GM19438 (cell line): ENCODE measurements around the gene EXD1.

Experiments
- ATAC-seq: cut with Tn5 transposase; IDR thresholded peaks from one replicate; pipeline ENCODE4 v1.9.1; 2021; ENCODE audit warnings: low read depth; ENCODE audit not compliant: unreplicated experiment

The EXD1 gene

DNA sequence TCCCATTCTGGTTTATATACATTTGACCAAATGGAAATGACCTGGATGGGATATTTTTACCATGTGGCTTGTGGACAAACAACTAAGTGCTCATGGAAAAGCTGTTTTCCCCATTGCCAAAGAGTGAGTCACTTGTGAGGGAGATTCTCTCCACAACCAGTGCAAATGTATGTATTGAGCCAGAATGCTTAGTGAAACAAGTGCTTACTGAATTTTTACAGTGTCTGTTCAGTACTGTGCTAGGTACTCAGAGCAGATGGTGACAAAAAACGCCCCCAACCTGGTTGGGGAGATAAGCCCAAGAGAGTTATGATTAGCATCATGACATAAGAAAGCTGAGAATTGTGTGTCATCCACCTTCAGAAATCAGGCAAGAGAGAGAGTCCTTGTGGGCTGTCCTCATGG, 2.8 kb upstream of the EXD1 start:
- ATAC-seq: no peak

DNA sequence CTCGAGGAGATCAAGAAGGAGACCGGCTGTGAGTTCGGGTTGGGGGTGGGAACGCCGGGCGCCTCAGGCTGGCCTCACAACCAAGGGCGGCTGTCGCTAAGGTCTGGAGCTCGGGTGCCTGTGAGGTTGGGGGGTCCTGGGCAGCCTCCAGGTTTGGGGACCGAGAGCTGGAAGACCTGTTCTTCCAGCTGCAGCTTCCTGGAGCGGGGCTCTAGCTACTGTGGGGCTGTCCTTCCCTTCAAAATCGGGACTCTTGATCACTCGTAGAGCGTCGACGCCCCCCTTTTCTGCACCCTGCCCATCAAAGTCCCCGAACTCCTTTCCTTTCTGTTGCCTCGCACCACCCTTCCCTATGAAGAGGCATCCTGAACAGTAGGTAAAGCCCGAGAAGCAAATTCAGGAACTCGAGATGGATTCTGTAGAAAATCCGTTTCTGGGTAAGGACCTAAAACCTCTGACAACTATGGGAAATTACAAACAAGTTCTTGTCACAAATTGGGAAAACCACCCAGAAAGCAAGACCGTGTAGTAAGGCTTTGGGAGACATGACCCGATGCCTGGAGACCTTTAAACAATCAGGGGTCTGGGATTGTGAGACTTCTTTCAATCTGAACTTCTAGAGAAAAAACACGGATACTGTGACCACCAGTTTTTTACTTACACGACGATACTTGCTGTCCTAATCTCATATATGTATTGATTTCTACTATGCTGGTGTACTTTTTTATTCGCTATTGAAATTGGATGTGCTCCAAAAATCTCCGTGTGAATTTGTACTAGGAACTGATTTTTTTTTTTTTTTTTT, 1.1 kb upstream of the EXD1 start:
- ATAC-seq: no peak

DNA sequence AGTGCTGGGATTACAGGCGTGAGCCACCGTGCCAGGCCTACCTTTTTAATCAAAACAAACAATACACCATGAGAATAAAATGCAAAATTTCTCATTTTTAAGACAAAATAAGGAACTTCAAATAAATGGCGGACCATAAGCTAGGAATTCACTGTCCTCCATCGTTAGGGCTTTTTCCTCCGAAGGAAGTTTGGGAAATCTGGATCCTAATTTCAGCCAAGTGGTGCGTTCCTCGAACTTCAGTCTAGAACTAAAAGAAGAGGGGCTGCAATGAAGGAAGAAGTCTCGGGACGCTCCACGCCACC, 260 bp downstream of the EXD1 start:
- no peak for ATAC-seq

DNA sequence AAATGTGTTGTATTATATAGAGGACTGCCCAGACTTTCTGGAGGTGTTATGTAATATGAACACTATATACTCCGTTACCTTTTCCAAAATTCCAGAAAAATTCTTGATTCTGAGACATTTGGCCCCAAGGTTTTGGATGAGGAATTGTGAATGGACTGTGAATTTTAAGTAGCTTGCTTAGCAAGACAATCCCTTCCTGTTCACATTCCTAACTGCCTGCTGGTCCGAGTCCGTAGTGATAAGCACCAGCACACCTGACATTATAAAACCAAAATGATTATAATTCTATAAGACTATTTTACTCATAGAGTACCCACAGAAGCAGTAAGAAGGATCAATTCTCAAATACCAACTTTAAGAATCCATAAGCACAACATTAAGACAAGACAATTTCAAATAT, 11.2 kb downstream of the EXD1 start:
- no peak for ATAC-seq

DNA sequence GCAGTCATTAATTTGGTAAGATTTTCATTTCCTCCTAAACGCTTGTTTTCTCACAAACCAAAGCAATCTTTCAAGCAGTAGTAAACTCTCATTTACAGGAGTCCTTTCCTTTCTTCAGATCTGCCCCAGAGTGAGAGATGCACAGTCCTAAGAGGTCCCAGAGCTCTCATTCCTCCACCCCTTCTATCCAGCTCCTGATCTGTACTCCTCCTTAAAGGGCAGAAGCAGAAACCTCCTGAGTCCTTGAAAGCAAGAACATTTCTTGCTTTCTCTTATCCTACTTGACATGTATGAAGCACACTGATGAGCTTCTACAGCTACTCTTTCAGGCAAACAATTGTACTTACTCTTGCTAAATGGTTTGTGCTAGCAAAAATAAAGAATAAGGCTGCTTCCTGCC, 11.7 kb downstream of the EXD1 start:
- ATAC-seq: no peak

DNA sequence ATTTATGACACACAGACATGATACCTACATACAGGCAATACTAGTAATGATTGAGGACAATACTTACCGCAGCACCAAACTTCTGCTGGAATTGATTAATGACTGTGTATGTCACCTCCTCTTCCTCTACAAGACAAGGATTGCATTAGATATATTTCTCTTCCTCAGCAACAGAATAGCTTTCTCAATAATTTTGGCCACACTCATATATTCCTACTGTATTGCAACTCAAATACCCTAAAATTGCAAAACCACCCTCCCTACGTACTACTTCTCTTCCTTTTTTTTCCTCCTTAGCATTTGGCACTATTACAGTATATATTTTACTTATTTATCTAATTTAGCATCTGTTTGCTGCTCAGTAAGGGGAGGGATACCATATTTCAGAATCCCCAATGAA, 14.8 kb downstream of the EXD1 start:
- no peak for ATAC-seq

DNA sequence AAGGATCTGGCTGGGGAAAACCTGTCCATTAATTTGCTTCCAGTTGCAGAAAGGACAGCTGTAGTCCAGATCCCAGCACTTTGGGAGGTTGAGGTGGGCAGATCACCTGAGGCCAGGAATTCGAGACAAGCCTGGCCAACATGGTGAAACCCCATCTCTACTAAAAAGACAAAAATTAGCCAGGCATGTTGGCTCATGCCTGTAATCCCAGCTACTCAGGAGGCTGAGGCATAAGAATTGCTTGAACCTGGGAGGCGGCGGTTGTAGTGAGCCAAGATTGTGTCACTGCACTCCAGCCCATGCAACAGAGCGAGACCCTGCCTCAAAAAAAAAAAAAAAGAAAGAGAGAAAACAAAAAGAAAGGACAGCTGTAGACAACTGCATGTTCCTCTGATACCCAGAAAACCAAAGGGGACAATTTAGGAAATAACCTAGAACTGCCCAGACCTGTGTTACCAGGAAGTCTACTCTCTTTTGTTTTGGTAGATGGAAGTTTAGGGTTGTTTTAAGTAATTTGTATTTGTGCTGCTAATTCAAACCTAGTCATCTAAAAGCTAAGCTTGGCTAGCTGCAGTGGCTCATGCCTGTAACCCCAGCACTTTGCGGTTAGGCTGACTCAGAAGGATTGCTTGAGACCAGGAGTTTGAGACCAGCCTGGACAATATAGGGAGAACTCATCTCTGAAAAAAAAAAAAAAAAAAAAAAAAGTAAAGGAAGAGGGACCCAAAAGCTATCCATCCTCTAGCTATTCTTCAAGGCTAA, 22.7 kb downstream of the EXD1 start:
- no peak for ATAC-seq

DNA sequence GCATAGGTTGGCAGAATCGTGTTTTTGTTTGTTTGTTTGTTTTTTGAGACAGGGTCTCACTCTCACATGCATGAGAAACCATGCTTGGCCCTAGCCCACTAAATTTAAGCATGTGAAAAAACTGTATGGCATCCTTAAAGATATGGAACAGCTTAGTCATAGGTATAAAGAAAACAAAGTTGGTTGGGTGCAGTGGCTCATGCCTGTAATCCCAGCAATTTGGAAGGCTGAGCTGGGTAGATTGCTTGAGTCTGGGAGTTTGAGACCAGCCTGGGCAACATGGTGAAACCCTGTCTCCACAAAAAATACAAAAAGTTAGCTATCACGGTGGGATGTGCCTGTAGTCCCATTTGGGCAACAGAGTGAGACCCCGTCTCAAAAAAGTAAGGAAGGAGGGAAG, 25.2 kb downstream of the EXD1 start:
- no peak for ATAC-seq

DNA sequence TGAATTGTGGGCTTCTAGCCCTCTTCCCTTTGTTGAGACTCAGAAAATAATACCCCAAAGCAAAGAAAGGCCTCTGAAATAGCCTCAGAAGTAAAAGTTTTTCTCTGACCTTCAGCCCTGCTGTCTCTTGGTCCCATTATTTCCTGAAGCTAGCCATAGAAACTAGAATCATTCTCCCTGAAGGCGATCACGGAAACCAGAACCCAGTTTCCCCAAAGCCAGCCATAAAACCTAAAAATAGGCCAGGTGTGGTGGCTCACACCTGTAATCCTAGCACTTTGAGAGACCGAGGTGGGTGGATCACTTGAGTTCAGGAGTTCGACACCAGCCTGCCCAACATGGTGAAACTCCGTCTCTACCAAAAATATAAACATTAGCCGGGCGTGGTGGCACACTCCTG, 27.2 kb downstream of the EXD1 start:
- ATAC-seq: no peak

DNA sequence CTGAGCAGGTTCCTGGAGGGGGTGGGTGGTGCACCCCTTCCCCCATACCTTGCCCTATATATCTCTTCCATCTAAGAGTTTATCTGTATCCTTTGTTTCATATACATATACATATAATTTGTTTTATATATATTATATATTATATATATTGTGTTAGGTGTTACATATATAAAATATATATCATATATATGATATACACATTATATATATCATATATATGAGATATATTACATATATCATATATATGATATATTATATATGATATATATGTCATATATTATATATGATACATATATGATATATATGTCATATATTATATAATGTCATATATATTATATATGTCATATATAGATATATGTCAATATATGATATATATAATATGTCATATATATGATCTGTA, 31.1 kb downstream of the EXD1 start:
- ATAC-seq: no peak

DNA sequence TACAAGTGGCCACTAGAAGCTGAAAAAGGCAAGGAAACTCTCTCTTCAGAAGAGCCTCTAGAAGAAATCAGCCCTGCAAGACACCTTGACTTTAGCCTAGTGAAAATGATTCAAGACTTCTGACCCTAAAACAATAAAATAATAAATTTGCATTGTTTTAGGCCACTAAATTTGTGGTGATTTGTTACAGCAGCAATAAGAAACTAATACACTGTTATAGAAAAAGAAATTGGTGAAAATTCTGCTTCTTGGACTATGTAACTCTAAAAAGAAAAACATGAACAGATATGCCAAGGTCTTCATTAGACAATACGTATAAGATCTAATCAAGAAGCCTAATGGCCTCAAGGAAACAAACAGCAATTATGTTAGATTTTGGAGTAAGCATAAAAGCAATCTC, 36.1 kb downstream of the EXD1 start:
- no peak for ATAC-seq

DNA sequence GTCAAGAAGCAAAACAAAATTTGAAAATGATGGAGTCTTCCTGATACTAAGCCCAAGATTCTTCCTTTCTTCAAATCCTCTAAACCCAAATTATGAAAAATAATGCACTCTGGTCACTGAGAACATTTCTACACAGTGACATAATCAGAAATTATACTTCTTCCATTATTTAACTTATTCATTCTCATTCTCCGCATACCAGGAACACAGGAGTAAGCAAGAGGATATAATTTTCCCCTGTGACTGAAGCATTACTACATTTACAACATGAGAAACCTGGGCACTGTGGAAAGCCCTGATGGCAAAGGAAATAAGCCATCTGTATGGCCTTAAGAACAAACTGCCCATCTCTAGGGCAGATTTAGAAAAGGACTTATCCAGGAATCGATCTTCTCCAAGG, 47.0 kb downstream of the EXD1 start:
- ATAC-seq: no peak

DNA sequence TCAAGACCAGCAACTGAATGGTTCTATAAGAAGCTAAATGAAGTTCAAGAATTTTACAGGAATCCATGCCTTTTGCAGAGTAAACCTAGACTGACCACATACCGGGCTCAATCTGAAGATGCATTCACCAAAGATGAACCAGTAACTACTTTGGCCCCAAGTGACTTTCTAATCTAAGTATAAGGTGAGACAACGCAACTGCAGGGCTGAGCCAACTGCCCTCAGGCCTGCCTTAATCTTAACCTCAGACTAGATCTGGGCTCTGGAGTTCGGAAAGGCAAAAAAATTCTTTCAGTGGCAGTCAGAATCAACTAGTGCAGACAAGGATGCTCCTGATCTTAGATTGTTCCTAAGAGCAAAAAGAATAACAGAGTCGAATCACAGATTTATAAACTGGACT, 48.3 kb downstream of the EXD1 start:
- no peak for ATAC-seq

DNA sequence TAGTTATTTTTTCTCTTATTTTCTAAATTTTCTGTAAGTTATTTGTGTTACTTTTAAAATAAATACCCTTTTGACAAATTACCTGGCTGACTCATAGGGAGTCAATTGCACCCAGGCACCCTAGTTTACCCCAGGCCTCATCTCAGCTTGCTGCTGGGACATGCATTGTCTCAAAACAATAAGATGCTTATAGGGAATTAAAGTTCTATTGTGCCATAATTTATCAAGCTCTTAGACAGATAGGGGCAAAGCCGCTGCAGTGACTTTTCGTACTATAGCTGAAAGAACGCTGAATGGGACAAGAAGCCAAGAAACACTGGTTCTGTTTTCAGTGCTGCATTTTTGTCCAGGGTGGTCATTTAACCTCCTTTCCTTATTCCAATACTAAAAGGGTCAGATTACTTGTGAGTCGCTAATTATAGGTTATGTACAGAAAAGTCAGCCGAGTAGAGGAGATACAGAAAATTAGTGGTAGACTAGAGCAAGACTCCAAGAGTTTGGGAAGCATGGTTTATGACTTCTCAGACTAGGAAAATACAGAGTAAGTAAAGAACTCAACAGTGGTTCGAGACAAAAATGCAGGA, 50.3 kb downstream of the EXD1 start:
- no peak for ATAC-seq

DNA sequence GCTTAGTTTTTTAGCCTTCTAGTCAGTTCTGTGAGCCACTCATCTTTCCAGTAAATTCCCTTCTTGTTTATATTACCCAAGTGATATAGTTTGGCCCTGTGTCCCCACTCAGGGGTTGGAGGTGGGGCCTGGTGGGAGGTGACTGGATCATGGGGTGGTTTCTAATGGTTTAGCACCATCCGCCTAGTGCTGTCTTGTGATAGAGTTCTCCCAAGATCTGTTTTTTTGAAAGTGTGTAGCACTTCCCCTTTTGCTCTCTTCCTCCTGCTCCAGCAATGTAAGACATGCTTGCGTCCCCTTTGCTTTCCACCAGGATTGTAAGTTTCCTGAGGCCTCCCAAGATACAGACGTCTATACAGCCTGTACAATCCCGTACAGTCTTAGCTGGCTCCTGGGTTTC, 60.8 kb downstream of the EXD1 start:
- ATAC-seq: no peak

DNA sequence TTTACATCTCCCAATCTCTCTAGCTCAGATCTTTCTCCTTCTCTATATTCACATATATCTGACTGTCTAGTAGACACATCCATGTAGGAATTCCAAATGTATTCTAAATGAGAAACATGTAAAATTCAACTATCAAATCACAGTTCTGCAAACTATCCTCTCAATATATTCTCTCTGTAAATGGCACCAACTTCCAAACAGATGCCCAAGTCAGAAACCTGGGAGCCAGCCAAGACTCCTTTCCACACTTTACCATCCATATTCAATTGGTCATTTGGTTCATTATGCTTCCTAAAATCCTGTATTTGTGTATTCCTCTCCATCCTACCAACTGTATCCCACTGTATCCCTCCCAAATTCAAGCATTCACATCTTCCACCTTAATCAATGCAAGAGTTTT, 61.5 kb downstream of the EXD1 start:
- ATAC-seq: no peak

DNA sequence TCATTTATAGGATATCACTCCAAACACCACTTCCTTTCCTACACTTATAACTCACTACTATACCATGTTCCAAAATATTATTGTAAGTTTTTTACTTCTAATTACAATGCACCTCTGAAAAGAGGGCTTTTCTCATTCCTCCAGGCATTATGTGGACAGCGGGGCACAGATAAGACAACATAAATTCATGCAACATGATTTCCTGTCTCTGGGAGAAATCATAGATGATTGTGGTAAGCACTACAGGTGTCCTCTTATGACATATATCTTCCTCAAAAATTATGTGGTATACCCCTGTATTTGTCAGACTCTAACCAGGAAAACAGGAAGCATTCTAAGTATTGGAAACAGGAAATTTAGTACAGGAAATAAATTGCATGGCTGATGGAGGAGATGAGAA, 68.8 kb downstream of the EXD1 start:
- no peak for ATAC-seq

DNA sequence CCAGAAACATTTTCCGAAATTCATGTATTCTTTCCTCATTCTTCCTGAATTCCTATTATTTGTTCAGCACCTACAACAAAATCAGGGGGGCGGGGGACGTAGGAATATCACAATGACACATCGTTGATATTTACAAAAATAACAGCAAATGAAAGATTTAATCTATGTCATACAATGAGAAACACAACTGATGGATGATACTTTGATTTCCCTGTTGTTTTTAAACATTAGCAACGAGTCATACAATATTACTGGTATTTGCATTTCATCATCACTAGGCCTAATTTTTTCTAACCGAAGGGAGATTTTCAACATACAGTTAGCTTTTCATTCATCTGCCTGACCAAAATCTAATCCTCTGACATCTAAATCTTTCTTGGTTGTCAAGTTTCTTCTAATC, 69.2 kb downstream of the EXD1 start:
- no peak for ATAC-seq

DNA sequence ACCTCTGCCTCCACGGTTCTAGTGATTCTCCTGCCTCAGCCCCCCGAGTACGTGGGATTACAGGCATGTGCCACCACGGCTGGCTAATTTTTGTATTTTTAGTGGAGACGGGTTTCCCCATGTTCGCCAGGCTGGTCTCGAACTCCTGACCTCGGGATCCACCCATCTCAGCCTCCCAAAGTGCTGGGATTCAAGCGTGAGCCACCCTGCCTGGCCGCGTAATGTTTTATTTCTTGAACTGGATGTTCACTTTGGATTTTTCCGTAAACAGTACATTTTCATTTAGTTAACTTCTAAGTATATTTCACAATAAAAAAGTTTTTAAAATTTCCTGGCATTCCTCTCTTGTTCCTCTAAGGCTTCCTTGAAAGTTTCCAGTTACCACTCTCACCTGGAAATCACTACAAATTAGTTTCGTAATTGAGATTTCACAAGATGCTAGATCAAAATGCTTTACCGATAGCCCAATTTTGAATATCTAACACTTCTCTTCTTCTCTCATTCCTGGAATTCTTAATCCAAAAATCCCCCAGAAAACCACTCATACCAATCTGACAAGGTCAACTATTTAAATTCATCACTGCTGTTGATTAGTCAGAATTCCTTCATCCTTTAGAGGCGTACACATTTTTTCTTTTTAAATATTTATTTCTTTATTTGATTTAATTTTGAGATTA, 69.8 kb downstream of the EXD1 start:
- no peak for ATAC-seq

DNA sequence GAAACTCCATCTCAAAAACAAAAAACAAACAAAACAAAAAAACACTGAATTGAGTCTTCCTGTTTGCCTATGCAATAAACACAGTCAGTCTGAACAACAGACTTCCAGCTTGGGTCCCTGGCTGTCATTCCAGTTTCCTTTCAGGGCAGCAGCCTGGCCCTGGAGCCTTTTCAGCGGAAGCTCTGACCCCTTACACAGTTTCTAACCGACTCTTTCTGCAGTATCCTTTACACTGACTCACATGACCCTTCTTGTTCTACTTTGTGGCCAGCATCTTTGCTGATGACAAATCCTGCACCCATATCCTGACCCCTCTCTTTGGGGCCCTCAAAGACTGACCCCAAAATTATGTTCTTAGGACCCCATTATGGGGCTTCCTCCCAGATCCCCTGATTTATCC, 76.1 kb downstream of the EXD1 start:
- no peak for ATAC-seq

DNA sequence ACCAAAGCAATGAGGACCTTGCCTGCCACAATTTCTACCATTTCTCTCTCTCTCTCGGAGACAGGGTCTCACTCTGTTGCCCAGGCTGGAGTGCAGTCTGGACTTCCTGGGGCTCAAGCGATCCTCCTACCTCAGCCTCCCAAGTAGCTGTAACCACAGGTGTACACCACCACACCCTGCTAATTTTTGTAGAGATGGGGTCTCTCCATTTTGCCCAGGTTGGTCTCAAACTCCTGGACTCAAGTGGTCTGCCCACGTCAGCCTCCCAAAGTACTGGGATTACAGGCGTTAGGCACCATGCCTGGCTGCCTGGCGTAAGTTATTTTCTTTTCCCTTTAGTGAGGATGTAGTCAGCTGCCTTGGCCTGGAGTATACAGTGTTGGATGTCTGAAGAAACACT, 76.8 kb downstream of the EXD1 start:
- ATAC-seq: no peak
